Esophagus squamous epithelium (tissue), 4 donors: ENCODE results near the gene TMEM101.

Experiments
- CTCF ChIP-seq, 6 experiments: fragments of 450-650 bp in 4 of 6; fragments of 200-600 bp in 2 of 6; sonication (generic) in 2 of 6; IDR thresholded peaks; one replicate each; pipeline ENCODE4 v1.5.1; 2016 to 2019; ENCODE audit warnings: antibody characterized with exemption in 6 of 6, mild to moderate bottlenecking in 4 of 6, moderate library complexity in 4 of 6
- POLR2A ChIP-seq, 4 donors: fragments of 450-650 bp; IDR thresholded peaks; one replicate each; pipeline ENCODE4 v1.6.1; 2017; ENCODE audit warnings: antibody characterized with exemption in 4 of 4, mild to moderate bottlenecking in 4 of 4, moderate library complexity in 3 of 4

DNA sequence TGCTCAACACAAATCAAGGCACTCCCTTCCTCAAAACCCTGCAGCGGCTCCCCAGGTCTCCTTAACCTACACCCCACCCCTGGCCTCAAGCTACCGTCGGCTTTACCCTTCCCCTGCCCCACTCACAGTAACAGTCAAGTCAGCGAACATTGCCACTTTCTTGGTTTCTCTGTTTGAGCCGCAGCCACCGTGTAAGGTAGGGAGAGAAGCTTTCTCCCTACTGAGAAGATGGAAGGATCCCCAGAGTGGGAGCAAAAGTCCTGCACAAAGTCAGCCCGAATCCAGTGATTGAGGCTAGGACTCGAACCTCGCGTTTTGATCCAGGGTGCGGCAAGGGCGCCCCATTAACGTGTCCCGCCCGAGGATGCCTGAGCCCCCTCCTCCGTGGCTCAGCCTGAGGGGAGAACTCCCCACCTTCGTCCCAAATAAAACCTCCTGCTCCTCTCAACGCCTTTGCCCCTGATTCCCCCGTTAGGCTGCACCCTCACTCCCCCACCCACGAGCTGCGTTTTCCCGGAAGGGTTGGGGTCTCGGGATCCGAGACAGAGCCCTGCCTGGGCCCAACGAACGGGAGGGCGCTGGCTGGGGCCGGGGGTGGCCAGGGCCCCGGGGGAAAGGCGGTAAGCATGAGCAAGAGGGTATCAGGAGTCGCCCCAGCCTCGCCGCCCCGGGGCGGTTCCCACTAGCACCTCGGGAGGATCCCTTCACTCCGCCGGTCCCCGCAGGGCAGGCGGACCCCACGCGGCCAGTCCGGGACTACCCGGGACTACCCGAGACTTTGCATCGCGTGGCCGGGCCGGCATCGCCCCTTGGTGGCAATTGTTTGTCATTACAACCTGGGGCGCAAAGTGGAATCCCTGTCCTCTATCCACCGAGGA lies 20.3 kb downstream of the TMEM101 start:
- TF ChIP-seq POLR2A (IDR thresholded peaks at IDR 0.05) = no peak
- peak; percentile 71 to 88 (median 82) for TF ChIP-seq CTCF (IDR thresholded peaks at IDR 0.05)
